GM19193 (cell line): ENCODE data around the gene CHDH.

Source experiments
- POLR2A ChIP-seq: IDR thresholded peaks from 4 replicates; pipeline ENCODE4 v1.6.1; 2011; ENCODE audit not compliant: insufficient read depth, insufficient read length; ENCODE audit errors: extremely low read depth

CHDH gene

DNA sequence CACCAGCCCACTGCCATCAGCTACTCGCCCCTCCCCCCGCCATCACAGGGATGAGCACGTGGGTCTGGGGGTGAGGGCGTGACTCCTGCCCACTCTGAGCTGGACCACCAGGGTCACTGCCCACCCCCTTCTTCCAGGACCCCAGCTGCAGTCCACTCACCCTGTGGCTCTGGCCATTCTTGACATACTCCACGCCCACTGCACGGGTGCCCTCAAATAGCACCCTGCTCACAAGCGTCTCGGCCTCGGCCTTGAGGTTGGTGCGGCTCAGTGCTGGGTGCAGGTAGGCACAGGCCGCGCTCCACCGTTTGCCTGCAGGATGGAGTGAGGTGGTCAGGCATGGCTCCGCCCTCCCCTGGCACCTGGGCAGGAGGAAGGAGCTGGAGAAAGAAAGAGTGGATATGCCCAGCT lies 23.9 kb downstream of the CHDH start:
- no peak for TF ChIP-seq POLR2A

DNA sequence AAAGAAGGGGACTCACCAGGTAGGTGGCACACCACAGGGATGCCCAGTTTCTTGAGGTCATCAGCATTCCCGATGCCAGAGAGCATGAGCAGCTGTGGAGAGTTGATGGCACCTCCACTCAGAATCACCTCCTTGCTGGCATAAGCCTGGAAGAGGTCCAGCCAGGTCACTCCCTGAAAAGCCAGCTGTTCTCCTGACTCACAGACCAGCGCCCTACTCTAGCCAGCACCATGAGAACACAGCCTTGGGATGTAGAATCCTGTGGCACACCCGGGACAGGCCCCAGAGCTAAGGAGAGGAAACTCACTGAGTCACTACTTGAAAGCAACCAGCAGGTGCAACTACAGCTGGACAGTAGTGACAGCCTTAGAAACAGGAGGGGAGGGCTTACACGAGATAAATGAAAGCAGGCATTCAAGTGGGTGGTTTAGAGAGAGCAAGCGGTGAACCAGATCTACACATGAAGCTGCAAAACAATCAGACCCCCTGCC lies 24.5 kb downstream of the CHDH start:
- no peak for TF ChIP-seq POLR2A

DNA sequence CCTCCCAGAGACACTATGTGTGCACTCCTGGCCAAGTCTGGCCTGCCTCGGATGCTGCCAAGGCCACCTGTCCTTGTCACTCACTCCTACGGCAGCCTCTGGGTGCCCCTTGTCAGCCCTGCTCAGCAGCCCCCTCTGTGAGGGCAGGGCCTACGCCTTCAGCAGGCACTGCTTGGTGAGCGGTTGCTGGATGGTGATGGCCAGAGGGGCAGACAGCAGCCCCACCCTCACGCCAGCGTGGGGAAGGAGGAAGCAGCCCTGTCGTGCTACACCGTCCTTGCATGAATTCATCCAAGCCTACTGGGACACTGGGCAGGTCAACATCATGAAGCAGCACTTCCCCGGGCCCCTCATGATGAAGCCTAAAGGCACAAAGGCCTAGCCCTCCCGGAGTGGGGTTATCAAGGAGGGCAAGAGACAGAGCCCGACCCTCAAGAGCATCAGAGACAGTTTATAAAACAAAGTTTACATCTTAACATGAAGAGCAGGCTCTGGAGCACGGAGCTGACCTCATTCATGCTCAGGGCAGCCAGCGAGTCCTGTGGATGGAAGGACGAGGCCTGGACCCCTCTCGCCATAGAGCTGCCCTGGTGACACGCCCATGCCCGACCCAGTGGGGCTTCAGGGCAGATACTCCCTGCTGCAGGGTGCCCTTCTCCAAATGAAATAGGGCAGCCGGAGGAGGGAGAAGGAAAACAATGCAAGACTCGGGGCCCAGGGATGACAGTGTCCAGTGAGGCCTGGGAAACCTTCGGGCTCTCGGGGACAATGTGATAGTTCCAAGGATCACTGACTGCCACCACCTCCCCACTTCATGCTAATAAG lies 25.3 kb downstream of the CHDH start:
- no peak for TF ChIP-seq POLR2A

DNA sequence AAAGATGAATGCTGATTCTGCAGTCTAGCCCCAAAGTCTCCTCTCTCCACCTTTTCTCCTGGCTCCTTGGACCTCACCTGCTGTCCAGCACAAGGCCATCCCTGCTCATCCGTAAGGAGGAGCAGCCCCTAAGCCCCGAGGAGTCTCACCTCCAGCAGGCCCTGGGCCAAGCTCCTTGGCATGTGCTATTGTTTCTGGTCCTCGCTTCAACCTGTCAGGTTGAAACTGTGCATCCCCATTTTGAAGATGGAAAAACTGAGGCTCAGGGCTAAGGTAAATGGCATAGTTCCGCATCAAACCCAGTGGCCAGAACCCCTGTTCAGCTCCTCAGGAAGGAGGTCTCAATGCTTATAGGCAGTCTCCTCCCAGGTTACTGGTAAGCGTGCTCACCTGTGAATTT lies 26.1 kb downstream of the CHDH start:
- TF ChIP-seq POLR2A, result no peak

DNA sequence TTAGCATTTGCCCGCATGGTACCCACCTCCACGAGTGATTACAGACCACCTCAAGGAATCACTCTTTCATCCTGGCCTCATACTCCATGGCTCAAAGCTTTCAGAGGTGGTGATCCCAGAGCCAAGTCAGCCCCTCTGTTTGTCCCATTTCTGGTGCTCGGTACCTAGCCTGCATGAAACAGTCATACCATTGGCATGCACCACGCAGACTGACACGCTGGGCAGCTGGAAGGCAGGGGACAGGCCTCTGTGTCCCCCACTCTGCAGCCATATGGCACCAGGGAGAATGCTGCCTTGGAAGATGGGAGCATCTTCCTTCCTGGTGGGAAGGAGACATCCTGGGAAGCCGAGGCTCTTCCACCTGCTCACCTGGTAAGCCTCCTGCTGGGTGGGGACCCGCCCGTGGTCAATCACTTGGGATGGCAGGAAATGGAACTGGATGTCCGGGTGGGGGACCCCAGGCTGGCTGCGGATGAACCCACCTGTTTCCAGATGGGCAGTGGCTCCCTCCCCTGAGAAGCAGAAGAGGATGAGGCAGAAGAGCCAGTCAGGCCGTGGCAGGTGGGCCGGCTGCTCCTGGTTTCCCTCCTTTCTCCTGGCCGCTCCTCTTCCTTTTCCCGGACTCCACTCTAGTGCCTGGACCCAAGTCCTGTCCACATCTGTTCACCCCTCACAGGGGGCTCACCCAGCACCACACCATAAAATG lies 26.9 kb downstream of the CHDH start:
- no peak for TF ChIP-seq POLR2A

DNA sequence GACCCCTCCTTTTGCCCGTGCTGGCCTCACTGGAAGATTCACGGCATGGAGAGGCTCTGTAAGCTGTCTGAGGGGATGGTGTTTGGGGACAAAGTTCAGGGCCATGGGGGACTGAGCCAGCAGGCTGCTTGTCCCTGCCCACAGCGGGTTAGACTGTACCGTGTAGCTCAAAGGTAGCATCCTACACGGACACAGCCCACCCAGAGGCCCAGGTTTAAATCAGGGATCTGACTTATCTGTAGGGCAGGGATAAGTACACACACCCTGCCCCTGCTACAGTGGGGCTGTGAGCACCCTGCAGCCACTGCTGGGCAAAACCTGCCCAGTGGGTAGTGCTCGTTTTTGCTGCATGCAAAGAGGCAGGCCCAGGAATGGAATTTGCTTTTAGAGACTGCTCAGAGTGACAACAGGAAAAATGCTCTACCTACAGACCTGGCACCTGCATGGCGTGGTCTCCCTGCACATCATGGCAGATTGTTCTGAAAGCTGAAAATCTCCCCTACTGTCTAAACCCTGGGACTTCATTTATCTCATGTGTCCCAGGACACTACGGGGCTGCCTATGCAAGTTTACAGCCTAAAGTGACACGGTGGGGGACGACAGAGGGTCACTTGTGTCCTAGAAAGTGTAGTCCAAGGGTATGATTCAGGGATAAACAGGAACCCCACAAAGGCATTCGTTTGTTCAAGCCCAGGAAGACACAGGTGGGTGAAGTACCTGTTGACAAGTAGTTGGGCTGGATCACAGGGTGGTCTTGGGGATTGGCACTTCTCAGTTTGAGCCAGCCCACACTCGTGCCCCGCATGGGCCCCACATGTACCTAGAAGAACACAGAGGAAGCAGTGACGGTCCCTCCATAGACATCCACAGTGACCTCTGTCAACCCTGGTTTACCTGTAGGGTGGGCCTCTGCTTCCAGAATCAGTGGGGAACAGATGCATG lies 27.7 kb downstream of the CHDH start:
- no peak for TF ChIP-seq POLR2A

DNA sequence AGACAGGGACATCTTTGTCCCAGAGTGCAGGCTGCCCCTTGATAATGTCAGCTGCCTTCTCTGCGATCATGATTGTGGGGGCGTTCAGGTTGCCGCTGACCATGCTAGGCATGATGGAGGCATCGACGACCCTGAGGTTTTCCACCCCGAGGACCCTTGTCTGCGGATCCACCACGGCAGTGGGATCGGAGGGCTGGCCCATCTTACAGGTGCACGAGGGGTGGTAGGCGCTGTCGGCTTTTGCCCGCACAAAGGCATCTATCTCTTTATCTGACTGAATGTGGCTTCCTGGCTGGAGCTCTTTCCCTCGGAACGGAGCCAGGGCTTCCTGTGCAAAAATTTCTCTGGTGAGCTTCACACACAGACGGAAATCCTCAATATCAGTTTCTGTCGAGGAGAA lies 28.4 kb downstream of the CHDH start:
- no peak for TF ChIP-seq POLR2A

DNA sequence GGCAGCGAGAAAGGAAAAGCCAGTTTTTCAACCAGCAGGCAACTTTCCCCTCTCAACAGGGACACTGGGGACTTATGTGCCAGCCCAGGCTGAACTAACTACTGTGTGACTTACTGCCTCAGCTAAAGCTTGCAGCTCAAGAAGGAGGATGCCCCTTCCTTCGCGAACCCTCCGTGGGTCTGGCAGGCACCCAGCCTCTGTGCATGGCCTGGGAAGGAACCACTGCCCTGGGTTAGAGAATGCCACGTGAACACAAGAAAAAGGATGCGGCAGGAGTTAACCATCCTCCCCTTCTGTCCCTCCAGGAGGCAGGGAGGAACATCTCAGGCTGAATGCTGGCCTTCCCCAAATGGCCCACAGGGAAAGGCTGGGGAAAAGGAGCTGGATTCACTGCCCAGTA lies 29.0 kb downstream of the CHDH start:
- no peak for TF ChIP-seq POLR2A

DNA sequence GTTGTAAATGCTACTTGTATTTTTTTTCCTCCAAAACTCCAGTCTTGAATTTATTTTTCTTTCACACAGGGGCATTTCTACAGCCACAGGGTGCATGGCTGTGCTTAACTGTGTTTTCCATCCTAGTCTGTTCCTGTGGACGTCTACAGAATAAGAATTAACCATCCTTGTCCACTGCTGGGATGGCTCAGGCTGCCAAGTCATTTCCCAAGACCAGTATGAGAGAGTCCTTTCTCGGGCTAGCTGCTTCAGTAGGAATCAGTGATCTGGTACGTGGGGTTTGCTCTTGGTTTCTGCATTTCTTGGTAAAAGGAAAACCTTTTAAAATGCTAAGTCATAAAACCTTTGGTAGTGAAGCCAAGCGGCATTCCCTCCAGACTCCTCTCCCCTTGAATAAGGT lies 29.8 kb downstream of the CHDH start:
- TF ChIP-seq POLR2A, result no peak

DNA sequence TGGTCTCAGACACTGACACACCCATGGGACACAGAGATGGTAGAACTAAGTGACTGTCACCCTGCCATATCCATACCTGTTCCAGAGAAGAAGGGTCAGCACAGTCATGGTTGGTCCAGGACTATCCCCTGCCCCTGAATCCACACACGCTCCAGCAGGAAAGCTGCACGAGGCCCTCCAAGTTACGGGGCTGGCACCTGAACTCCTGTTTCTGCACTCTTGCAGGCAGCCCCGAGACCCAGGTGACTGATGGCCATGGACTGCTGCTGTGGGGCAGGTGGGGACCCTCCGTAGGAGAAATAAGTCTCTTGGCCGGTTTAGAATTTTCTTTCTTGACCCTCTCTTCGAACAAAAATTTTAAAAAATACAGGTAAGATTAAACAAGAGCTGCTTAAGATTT lies 30.6 kb downstream of the CHDH start:
- TF ChIP-seq POLR2A, result no peak

DNA sequence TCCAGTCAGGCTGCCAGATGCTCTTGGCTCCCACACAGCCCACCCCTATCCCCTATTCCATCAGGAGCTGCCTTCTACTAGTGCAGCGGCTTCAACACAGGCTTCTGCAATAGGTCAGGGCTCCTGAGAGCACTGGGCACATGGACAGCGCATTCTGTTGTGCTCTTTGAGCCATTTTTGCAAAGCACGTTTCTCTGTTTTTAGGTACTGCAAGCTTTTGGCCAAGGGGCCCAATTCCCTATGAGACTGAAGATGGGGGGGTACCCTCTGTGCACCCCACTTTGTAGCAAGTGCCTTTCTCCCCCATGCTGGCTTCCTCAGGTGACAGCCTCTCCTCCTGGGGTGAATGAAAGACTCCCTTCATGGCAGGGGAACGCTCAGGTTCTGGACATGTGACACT lies 31.2 kb downstream of the CHDH start:
- no peak for TF ChIP-seq POLR2A

DNA sequence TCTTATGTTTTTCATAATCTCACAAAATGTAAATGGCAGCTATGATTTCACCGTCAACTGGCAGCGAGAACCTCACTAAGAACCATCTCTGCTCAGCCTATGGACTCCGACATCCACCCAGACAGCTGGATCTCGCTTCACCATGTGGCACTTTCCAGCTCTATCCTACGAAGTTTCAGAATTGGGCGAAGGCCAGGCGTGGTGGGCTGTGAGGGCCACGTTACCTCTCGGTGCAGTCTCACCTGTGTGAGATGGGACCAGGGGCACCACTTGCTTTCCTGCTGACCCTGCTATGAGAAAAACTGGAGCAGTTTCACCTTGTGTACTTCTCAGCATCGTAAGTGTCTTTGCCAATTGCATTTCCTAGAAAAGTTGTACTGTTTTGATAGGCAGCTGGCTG lies 32.3 kb downstream of the CHDH start:
- TF ChIP-seq POLR2A, result no peak

DNA sequence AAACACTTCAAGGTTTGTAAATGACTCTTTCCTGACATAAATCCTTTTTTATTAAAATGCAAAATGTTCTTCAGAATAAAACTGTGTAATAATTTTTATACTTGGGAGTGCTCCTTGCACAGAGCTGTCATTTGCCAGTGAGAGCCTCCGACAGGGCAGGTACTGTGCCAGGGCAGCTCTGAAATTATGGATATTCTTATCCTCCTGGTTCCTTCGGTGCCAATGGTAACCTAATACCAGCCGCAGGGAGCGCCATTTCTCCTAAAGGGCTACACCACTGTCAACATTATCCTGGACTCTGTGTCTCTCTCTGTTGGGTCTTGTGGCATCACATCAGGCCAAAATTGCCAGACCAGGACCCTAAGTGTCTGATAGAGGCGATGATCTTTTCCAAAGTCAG lies 33.0 kb downstream of the CHDH start:
- TF ChIP-seq POLR2A, result no peak

DNA sequence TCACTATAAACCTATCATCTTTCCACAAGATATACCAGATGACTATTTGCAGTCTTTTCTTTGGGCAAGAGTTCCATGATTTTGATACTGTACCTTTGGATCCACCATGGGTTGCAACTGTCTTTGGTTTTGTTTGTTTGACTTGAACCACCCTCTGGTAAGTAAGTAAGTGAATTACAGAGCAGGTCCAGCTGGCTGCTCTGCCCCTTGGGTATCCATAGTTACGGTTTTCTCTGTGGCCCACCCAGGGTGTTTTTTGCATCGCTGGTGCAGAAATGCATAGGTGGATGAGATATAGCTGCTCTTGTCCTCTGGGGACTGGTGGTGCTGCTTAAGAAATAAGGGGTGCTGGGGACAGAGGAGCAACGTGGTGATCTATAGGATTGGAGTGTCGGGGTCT lies 33.8 kb downstream of the CHDH start:
- no peak for TF ChIP-seq POLR2A
